Raji (cell line): ENCODE measurements around the gene LMTK2.

Experiments
- POLR2A ChIP-seq: IDR thresholded peaks from 2 replicates; pipeline ENCODE4 v1.6.1; 2011; ENCODE audit warnings: low read depth, low read length, control low read depth; ENCODE audit not compliant: insufficient read depth

LMTK2 gene

GRCh38 chr7:98120559-98120958 is 13.9 kb downstream of the LMTK2 start:
- no peak for TF ChIP-seq POLR2A

- TF ChIP-seq POLR2A = no peak
Observed at GRCh38 chr7:98123365-98123696, 16.7 kb downstream of the LMTK2 start.

DNA sequence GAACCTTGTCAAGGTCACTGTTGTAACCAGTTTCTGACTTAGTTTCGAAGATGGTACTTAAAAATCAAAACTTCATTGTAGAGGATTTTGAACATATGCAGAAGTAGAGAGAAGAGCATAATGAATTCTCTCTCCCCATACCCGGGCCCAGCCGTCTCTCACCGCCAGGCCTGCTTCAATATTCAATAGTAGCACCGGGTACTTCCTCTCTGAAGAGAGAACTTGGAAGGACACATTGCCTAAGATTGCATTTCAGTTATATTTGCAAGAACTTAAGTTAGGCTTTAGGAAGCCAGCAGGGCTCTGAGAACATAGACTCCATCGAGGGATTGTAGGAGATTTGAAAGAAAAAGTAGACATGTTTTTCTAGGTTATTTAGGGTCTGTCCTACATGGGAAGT is 19.1 kb downstream of the LMTK2 start:
- no peak for TF ChIP-seq POLR2A

DNA sequence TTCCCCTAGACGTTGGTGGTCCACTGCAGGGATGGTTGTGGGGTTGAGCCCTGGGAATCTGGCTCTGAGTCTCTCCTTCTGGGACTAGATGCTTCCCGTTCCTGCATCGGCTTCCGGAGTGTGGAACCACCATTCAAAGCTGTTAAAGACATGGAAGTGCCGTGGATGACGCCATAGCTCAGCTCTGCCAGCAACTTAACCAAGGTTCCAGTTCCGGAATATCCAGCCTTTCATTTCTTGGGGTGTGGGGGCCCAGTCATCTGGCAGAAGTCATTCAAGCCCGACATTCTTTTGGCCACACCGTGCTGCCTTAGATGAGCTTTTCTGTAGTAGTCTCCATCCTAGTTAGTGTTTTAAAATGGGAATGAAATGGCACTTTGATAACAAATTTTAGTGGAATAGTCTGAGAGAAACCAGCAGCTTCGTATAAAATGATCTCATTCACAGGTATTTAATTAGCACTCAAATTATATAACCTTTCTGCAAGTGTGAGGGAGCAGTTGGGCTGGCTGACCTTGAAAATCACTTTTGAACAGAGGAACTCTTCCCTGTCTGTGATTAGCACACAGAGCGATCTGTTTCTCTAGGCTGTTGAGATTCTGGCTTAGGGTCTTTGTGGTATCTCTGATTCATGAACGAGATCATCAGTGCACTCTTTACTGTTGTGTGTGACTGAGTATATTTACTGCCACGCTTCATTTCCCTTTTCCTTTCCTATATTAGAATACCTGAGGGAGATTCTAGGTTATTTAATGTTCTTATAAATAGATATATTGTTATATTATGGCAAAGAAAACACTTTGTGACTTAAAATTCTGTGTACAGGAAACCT is 19.9 kb downstream of the LMTK2 start:
- TF ChIP-seq POLR2A = no peak

GRCh38 chr7:98128346-98128745 is 21.7 kb downstream of the LMTK2 start:
- no peak for TF ChIP-seq POLR2A

- no peak for TF ChIP-seq POLR2A
Observed at GRCh38 chr7:98130959-98131358, 24.3 kb downstream of the LMTK2 start.

DNA sequence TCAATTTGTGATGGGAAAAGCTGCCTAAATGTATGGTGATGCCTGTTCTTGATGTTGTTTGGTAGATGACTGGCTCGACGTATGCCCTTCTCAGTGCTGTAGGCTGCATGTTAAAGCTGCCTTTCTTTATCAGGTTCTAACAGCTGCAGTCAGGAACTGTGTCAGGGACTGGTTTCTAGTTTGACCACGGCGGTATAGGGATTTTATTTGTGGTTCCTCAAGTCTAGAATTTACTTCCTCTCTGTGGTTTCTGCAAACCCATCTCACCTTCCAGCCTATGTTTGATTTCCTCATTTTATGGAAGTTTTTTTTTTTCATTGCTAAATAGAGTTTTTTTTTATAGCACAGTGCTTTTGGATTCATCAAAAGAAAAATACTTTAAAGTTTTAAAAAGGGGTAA is 26.5 kb downstream of the LMTK2 start:
- TF ChIP-seq POLR2A = no peak

DNA sequence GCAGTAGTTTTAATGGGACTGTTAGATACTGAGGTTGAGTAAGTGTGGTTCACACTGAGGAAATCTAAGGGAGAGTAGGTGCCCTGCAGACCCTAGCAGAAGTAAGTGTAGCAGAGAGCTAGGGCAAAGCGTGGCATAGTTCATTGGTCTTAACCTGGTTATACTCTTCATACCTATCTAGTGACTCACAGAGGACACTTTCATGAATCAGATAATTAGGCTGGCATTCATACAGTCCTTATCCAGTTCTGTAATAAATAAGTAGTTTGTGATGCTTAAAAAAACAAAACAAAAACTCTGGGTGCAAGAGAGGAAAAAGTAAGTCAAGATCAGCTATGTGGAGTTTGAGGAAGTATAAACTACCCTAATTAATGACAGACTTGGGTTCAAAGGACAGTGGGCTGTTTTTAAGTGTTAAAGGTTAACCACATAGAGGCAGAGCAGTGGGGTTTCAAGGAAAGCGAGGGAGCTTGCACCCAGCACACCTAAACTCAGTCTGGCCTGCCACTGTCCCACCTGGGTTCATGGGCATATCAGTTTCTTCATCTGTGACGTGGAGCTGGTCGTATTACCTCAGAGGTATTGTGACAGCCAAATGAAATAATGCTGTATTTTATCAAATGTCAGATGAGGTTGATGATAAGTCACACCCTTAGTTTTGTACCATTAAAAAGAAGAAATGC is 27.1 kb downstream of the LMTK2 start:
- TF ChIP-seq POLR2A = no peak

- TF ChIP-seq POLR2A = no peak
Observed at GRCh38 chr7:98134420-98135228, 28.0 kb downstream of the LMTK2 start.

DNA sequence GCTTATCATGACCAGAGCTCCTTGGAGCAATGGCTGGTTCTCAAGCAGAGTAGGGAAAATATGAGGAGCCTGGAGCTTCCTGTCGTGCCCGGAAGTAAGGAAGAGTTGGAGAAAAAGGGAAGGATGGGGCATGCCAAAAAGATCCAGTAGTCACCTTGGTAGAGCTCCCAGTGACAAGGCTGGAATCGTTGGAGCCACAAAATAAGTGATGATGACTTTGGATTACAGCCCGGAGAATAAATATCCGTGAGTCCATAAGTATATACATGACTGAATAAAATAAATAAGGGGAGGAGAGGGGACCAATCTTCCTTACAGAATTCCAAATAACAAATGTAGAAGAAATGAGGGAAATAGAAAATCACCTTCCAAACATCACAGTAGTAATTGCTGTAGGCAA is 29.3 kb downstream of the LMTK2 start:
- no peak for TF ChIP-seq POLR2A

- no peak for TF ChIP-seq POLR2A
Observed at GRCh38 chr7:98136423-98136822, 29.8 kb downstream of the LMTK2 start.

DNA sequence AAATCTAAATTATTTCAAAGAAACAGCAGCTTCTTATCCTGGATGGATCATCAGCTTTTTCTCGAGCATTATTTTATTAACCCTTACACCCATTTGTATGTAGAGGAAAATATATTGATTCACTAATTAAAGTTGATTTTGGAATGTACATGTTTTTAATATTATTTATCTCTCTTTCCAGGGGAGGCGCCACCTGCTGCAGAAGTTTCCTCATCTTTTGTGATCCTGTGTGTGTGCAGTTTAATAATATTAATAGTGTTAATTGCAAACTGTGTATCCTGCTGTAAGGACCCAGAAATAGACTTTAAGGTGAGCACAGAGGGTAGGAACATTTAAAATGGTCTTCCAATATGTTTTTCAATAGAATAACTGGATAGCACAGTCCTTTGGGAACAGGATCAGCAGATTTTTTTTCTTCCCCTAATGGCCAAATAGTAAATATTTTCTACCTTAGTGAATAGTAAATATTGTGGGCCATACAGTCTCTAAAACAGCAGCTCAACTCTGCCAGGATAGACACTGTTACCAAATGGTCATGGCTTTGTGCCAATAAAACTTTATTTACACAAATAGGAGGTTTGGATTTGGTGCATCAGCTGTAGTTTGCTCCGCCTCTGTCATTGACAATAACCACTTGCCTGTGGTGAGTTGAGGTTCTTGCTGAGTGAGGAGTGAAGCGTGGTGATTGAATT is 30.6 kb downstream of the LMTK2 start:
- no peak for TF ChIP-seq POLR2A

GRCh38 chr7:98137826-98138151 is 31.1 kb downstream of the LMTK2 start:
- no peak for TF ChIP-seq POLR2A

GRCh38 chr7:98138672-98139071 is 32.0 kb downstream of the LMTK2 start:
- no peak for TF ChIP-seq POLR2A

- no peak for TF ChIP-seq POLR2A
Observed at GRCh38 chr7:98142658-98143057, 36.0 kb downstream of the LMTK2 start.
